HG03108 (cell line): ENCODE data around the gene ARFGEF2.
"Not testable (repeated sequence)": the region's sequence is repeated elsewhere in the genome, so short reads cannot be mapped to it uniquely, and the experiment has no call there.

ENCODE experiments used
- ATAC-seq: cut with Tn5 transposase; IDR thresholded peaks from one replicate; pipeline ENCODE4 v1.9.1; 2021; ENCODE audit warnings: moderate library complexity; ENCODE audit not compliant: unreplicated experiment

Gene ARFGEF2

GRCh38 chr20:48926821-48927220, 5.3 kb downstream of the ARFGEF2 start:
- no peak for ATAC-seq

DNA sequence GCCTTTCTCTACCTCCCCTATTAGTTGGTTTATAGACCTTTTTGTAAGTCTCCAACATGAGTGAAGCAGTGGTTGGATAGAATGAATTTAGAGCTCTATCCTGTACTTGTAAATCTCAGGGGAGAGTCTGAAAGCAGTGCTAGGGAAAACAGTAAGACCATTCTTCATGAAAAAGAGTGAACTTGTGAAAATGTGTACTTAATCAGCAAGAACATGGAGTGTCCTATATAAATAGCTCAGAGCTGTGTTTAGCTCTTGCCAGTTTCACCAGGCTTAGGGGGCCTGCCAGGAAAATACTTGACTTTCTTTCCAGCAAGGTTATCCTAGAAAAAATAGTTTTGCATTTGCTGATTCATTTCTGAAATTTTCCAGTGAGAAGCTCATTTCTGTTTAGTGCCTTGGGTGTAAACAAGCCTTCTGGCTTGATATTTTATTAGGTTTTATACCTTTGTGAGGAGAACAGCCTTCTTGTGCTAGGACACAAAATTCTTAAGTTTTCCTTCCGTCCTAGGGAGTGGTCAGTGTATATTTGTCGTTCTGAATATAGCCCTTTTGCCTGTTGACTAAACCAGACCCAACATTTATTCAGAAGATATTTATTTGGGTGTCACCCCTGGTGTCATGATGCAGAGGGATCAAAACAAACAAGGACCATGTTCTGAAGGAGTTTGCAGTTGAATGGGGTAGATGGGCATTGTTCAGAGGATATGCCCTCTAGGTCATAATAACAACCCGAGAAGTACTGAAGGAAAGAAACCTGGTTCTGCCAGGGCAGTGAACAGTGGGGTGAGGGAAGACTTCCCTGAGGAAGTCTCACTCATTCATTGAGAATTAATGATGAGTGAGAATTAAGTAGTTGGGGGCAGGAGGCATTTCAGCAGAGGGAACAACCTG, 7.6 kb downstream of the ARFGEF2 start:
- no peak for ATAC-seq

DNA sequence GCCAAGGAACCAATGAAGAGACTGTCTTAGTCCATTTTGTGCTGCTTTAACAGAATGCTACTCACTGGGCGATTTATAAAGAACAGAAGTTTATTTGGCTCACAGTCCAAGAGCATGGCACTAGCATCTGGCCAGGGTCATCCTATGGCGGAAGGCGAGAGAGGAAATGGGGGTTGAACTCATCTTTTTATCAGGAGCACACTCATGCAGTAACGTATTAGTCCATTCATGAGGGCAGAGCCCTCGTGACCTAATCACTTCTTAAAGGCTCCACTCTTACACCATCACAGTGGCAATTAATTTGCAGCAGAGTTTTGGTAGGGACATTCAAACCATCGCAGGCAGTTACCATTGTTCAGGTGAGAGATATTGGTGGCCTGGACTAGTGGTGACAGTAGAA, 8.5 kb downstream of the ARFGEF2 start:
- no peak for ATAC-seq

- no peak for ATAC-seq
These were observed 9.4 kb downstream of the ARFGEF2 start for GRCh38 chr20:48930878-48931277.

DNA sequence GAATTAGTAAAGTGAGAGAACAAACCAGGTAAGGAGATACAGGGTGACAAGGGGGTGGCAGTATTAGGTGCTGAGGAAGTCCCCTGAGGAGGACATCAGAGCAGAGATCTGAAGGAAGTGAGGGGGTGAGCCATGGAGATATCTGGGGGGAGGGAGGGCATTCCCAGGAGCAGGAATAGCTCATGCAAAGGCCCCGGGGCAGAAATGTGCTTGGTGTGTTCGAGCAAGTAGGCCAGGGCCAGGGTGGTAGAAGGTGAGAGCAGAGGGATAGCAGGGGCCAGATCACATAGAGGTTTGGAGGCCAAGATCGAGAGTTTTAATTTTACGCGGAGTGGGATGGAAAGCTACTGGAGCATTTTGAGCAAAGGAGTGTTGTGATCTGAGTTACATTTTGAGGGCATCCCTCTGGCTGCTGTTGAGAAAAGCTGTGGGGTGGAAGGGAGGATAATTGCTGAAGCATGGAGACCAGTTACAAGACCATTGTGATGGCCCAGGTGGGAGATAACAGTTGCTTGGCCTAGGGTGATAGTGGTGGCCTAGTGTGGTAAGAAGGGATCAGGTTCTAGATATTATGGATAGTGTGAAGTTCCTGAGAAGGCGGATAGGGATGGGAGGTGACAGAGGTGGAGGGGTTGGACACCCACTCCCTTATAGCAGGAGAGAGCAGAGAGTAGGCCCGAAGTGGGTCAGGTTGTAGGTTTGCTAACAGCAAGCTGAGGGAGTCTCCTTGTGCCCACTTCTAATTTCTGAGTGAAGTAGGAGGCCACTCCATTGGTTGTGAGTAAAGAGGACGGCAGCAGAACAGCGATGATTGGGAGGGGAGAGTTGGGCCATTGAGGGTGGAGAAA, 10.2 kb downstream of the ARFGEF2 start:
- ATAC-seq, result no peak

GRCh38 chr20:48932375-48932941, 10.9 kb downstream of the ARFGEF2 start:
- ATAC-seq, result no peak

DNA sequence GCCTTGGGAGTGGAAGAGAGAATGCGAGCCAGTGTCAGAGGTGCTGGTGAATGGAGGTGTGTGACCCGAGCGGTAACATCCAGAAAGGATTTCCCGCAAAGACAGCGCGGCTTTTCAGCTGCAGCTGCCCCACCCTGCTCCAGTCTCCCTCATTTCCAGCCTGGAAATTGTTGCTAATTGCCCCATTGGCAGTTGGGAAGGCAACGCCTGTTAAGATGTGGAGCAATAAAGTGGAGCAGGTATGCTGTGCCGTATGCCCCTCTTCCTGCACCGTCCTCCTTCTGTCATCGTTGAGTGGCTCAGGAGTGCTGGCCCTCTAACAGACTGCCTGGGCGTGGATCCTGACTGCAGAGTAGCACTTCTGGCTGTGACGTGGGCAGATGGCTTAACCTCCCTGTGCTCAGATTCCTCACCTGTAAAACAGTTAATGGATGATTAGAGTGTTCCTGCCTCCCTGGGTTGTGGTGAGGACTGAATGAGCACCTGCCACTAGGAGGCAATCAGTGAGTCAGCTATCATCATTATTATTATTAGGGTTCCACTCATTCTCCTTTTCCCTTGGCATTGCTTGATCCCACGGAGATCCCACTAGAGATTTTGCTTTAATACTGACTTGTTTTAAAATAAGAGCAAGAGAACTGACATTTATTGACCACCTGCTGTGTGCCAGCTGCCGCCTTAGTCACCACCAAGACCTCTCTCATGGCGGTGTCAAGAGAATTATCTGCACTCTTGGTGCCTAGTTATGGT, 11.7 kb downstream of the ARFGEF2 start:
- no peak for ATAC-seq

DNA sequence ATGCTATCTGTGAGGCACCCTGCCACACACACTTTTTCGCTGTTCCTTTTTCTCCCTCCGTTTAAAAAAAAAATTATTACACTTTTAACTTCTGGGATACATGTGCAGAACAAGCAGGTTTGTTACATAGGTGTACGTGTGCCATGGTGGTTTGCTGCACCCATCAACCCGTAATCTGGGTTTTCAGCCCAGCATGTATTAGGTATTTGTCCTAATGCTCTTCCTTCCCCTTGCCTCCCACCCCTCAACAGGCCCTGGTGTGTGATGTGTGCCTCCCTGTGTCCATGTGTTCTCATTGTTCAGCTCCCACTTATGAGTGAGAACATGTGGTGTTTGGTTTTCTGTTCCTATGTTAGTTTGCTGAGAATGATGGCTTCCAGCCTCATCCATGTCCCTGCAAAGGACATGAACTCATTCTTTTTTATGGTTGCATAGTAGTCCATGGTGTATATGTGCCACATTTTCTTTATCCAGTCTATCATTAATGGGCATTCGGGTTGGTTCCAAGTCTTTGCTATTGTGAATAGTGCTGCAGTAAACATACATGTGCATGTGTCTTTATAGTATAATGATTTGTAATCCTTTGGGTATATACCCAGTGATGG, 12.9 kb downstream of the ARFGEF2 start:
- ATAC-seq, result not testable (repeated sequence)

DNA sequence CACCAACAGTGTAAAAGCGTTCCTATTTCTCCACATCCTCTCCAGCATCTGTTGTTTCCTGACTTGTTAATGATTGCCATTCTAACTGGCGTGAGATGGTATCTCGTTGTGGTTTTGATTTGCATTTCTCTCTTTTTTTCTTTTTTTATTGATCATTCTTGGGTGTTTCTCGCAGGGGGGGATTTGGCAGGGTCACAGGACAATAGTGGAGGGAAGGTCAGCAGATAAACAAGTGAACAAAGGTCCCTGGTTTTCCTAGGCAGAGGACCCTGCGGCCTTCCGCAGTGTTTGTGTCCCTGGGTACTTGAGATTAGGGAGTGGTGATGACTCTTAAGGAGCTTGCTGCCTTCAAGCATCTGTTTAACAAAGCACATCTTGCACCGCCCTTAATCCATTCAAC, 13.5 kb downstream of the ARFGEF2 start:
- not testable (repeated sequence) for ATAC-seq

- ATAC-seq, result not testable (repeated sequence)
These were observed 14.7 kb downstream of the ARFGEF2 start for GRCh38 chr20:48936178-48936577.

GRCh38 chr20:48937674-48938073, 16.2 kb downstream of the ARFGEF2 start:
- ATAC-seq, result no peak

- no peak for ATAC-seq
These were observed 17.2 kb downstream of the ARFGEF2 start for GRCh38 chr20:48938670-48939069.

- ATAC-seq, result no peak
These were observed 18.7 kb downstream of the ARFGEF2 start for GRCh38 chr20:48940170-48940569.

DNA sequence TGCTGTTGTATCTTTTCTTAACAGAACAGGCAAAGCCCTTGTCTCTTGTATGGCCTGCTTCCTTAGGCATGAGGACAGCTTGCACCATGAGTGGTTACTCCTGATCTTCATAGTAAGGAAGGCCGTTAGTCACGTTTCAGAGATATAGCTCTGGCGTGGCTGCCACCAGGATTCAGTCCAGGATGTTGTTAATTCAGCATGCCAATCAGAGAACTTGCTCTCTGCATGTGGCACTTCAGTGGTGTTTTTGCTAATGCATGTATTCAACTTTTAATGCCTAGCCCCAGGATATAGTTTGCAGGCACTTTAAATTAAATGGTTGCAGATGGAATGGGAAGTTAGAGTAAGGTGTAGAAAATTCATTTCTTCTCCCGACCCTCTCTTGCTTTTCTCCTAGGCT, 20.0 kb downstream of the ARFGEF2 start:
- no peak for ATAC-seq

- no peak for ATAC-seq
These were observed 21.2 kb downstream of the ARFGEF2 start for GRCh38 chr20:48942730-48943129.

GRCh38 chr20:48944663-48945297, 23.3 kb downstream of the ARFGEF2 start:
- no peak for ATAC-seq

DNA sequence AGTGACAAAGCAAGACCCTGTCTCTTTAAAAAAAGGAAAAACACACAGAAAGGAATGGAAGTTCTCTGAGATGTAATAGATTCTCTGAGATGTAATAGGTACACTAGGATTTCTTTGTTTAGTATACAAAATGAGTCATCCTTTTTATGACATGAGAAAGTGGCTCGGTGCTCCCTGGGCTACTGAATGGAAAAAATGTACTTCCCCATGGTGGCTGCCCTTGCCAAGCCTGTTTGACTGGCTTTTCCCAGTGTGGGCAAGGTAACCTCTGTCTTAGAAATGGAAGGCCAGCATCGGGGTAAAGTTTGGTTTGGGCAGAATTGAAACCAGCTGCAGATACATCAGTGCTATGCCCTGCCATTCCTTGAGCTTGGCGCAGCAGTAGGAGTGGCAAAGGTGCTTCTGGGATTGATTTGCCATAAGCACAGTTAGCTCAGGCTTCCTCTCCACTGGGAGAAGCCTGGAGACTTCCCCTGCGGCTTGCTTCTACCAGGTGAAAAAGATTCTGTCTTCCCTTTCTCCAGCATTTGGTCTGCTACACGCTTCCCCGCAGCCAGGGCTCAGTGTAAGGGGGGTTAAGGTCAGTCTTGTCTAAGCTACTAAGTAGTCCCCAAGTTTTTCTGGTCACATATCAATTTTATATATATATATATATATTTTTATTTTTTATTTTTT, 24.5 kb downstream of the ARFGEF2 start:
- ATAC-seq, result no peak

DNA sequence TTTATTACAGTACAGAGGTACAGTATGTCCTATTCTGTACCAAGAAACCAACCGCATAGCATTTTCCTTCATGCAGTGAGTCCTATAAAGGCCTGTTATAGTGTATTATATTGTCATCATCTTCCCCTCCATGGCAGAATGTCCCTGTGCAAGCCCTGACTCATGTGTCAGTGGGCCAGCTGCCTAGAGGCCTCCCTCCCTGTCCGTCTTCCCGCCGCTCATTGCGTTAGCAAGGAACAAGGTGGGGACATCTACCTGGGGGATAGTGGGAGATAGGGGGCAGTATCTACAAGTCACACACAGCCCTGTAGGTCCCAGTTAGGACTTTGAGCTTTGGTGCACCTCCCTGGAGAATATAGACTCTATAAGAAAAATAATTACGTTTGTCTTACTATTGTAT, 27.1 kb downstream of the ARFGEF2 start:
- ATAC-seq, result no peak
